Panc1 (cell line): ENCODE data around the gene ATP1A1. TPM values are rescaled to one million over a fixed set of nuclear protein-coding genes. Genes with fewer than 3 reads are reported as not detected.

Experiments
- ATAC-seq: fragments of 200-7000 bp; cut with Tn5 transposase; 2 replicates; pipeline ENCODE4 v1.9.1; 2020; ENCODE audit warnings: mild to moderate bottlenecking, moderate library complexity
- BruUV-seq: library from RNA; stranded (reverse); fragments of 400-500 nt; replicated peaks from 2 replicates; lab custom pipeline; 2021; lab: Mats Ljungman, UMichigan
- CTCF ChIA-PET: fragments of 300-600 bp; sonication (Branson Sonifier 250); formaldehyde crosslinking; loops from one replicate; lab custom pipeline; 2022; ENCODE audit warnings: antibody characterized with exemption; lab: Charles Lee
- POLR2A ChIA-PET: fragments of 300-600 bp; sonication (Branson Sonifier 250); formaldehyde crosslinking; loops from one replicate; lab custom pipeline; 2022; ENCODE audit warnings: antibody characterized with exemption; lab: Charles Lee
- DNase-seq: peaks from one replicate; pipeline ENCODE4 v3.0.0-alpha.2; 2010; ENCODE audit warnings: low read depth, low spot score
- H3K27ac ChIP-seq: 2 replicates; pipeline ENCODE4 v1.5.1; 2011; ENCODE audit warnings: mild to moderate bottlenecking, low read length, inconsistent platforms
- H3K27me3 ChIP-seq: fragments of 200-500 bp; sonication (Bioruptor generic); 2 replicates; pipeline ENCODE4 v1.6.0; 2014; ENCODE audit warnings: low read length, inconsistent platforms; ENCODE audit not compliant: control insufficient read depth, insufficient read depth
- H3K36me3 ChIP-seq: fragments of 200-500 bp; sonication (Bioruptor generic); 2 replicates; pipeline ENCODE4 v1.5.1; 2014; ENCODE audit warnings: inconsistent platforms, mild to moderate bottlenecking, low read length, moderate library complexity; ENCODE audit not compliant: control insufficient read depth, insufficient read depth
- H3K4me1 ChIP-seq: 2 replicates; pipeline ENCODE4 v1.5.1; 2011; ENCODE audit warnings: inconsistent platforms, mild to moderate bottlenecking, low read length, moderate library complexity; ENCODE audit not compliant: control insufficient read depth, insufficient read depth
- H3K4me3 ChIP-seq, 2 experiments: 2 replicates each; pipeline ENCODE4 v1.5.1; 2011 to 2012; ENCODE audit warnings: low read depth in 2 of 2, low read length in 2 of 2, mild to moderate bottlenecking in 2 of 2, inconsistent platforms in 1 of 2, moderate library complexity in 1 of 2
- H3K9me3 ChIP-seq: fragments of 200-500 bp; sonication (Bioruptor generic); 2 replicates; pipeline ENCODE4 v1.5.1; 2014; ENCODE audit warnings: low read depth, mild to moderate bottlenecking, inconsistent platforms, low read length, moderate library complexity; ENCODE audit not compliant: control insufficient read depth, insufficient read depth
- POLR2AphosphoS5 ChIP-seq: IDR thresholded peaks from 2 replicates; pipeline ENCODE4 v1.6.1; 2012; ENCODE audit warnings: mild to moderate bottlenecking, low read depth, low read length, moderate library complexity
- REST ChIP-seq, 2 experiments: IDR thresholded peaks; 2 replicates each; pipeline ENCODE4 v1.6.1; 2011 to 2012; ENCODE audit warnings: low read depth in 2 of 2, control low read depth in 1 of 2, low read length in 1 of 2, mild to moderate bottlenecking in 1 of 2, moderate library complexity in 1 of 2; ENCODE audit not compliant: insufficient read depth in 1 of 2
- SIN3A ChIP-seq: IDR thresholded peaks from 2 replicates; pipeline ENCODE4 v1.6.1; 2012; ENCODE audit warnings: low read depth, mild to moderate bottlenecking, low read length, moderate library complexity, borderline replicate concordance; ENCODE audit not compliant: insufficient read depth
- TCF7L2 ChIP-seq: IDR thresholded peaks from 2 replicates; pipeline ENCODE4 v1.6.1; 2011; ENCODE audit warnings: mild to moderate bottlenecking, low read depth, low read length, inconsistent platforms
- in situ Hi-C: cut with HindIII; loops from 2 replicates; pipeline ENCODE4 v1.10.0; 2016; ENCODE audit warnings: low sequenced_read_pairs, low pct_unique_long_range_greater_than_20kb
- intact Hi-C: fragments of 100-400 bp; cut with micrococcal nuclease; formaldehyde crosslinking; loops from one replicate; pipeline ENCODE4 v1.10.0; 2022; ENCODE audit not compliant: unreplicated experiment
- total RNA-seq: library from RNA; stranded (reverse); gene quantifications from one replicate; pipeline ENCODE4 v1.2.1, GENCODE V29; 2021; ENCODE audit not compliant: unreplicated experiment
- TF ChIP-seq, protein P1 (sequence below): fragments of 450-650 bp; IDR thresholded peaks from 2 replicates; pipeline ENCODE4 v1.5.1; 2017; ENCODE audit warnings: mild to moderate bottlenecking

The ATP1A1 gene
- total RNA-seq, 1 experiment from 2014 or later = 131 TPM

DNA sequence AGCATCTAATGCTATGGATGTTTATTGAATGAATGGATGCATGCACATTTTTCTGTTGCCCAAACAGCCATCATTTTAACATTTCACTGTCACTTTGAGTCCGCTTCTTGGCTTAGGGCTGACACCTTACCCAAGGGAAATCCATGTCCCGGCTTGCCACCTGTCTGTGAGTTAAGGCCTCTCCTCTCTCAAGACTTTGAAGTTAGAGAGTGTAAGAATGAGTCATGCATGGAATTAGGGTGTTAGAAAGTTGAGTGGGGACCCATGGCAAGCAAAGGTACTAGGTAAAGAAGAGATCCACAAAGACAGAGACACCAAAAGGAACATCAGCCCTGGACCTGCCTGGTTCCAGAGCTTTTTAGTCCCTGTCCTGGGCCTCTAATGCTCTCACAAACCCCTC lies 35.1 kb downstream of the ATP1A1 start:
- in situ Hi-C loops (no loop called here), intact Hi-C loops (no loop called here)
- Histone ChIP-seq H3K4me1 (no peaks in the 10 kb centered on the region), H3K27me3 (no peaks in the 10 kb centered on the region), H3K9me3 (no peaks in the 10 kb centered on the region), H3K4me3 (no peak overlapping the region), H3K27ac (no peak overlapping the region), H3K36me3 (no peaks in the 10 kb centered on the region; the same call in 1 of the 2 replicates)
- TF ChIP-seq, protein P1, sequence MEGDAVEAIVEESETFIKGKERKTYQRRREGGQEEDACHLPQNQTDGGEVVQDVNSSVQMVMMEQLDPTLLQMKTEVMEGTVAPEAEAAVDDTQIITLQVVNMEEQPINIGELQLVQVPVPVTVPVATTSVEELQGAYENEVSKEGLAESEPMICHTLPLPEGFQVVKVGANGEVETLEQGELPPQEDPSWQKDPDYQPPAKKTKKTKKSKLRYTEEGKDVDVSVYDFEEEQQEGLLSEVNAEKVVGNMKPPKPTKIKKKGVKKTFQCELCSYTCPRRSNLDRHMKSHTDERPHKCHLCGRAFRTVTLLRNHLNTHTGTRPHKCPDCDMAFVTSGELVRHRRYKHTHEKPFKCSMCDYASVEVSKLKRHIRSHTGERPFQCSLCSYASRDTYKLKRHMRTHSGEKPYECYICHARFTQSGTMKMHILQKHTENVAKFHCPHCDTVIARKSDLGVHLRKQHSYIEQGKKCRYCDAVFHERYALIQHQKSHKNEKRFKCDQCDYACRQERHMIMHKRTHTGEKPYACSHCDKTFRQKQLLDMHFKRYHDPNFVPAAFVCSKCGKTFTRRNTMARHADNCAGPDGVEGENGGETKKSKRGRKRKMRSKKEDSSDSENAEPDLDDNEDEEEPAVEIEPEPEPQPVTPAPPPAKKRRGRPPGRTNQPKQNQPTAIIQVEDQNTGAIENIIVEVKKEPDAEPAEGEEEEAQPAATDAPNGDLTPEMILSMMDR = no peak
- TF ChIP-seq TCF7L2 (no peak), SIN3A (no peak), POLR2AphosphoS5 (no peak), REST (IDR thresholded peaks at IDR 0.05; ENCODE audit: insufficient read depth in 1 of 2, low read depth in 2 of 2, low read length in 1 of 2) (no peak)
- no peak for ATAC-seq
- ChIA-PET POLR2A (no interaction called here), CTCF (no interaction called here)
- no TSS peak for BruUV-seq
- DNase-seq = no peak

GRCh38 chr1:116408803-116409720 lies 36.0 kb downstream of the ATP1A1 start:
- H3K27ac ChIP-seq = no peak overlapping the region
- H3K4me3 ChIP-seq = no peak overlapping the region
- BruUV-seq = no TSS peak
- no peaks in the 10 kb centered on the region for H3K9me3 ChIP-seq
- ATAC-seq (no peak), DNase-seq (no peak)
- intact Hi-C loops (no loop called here), in situ Hi-C loops (no loop called here)
- TF ChIP-seq, protein P1 = no peak
- no peak for TF ChIP-seq REST (IDR thresholded peaks at IDR 0.05; ENCODE audit: insufficient read depth in 1 of 2, low read depth in 2 of 2, low read length in 1 of 2)
- TF ChIP-seq TCF7L2 = no peak
- no peak for TF ChIP-seq POLR2AphosphoS5
- no peak for TF ChIP-seq SIN3A
- H3K4me1 ChIP-seq = no peaks in the 10 kb centered on the region
- CTCF ChIA-PET = no interaction called here
- no peaks in the 10 kb centered on the region for H3K27me3 ChIP-seq
- H3K36me3 ChIP-seq = no peaks in the 10 kb centered on the region; the same call in 1 of the 2 replicates
- POLR2A ChIA-PET = no interaction called here
